Mesothelial cell of epicardium (in vitro differentiated cells): Measurements from ENCODE around the gene CLSTN2. TPM values are rescaled to one million over a fixed set of nuclear protein-coding genes. Genes with fewer than 3 reads are reported as not detected.
A peak's percentile ranks its signal among the peaks of the same experiment; 100 is the strongest.

Experiments used
- DNase-seq, 2 experiments: peaks; one replicate each; pipeline ENCODE4 v3.0.0; 2021; ENCODE audit warnings: low spot score in 2 of 2; ENCODE audit not compliant: unreplicated experiment in 2 of 2
- H3K27ac Mint-ChIP-seq: 2 replicates; pipeline ENCODE4 v1.8.0; 2021; ENCODE audit warnings: mixed read lengths
- H3K27me3 Mint-ChIP-seq: 2 replicates; pipeline ENCODE4 v1.8.0; 2021; ENCODE audit warnings: low read depth, mixed read lengths
- H3K36me3 Mint-ChIP-seq: 2 replicates; pipeline ENCODE4 v1.8.0; 2021; ENCODE audit warnings: mixed read lengths
- H3K4me1 Mint-ChIP-seq: 2 replicates; pipeline ENCODE4 v1.8.0; 2021; ENCODE audit warnings: mixed read lengths
- H3K4me3 Mint-ChIP-seq: 2 replicates; pipeline ENCODE4 v1.8.0; 2021; ENCODE audit warnings: mild to moderate bottlenecking, moderate library complexity, mixed read lengths
- H3K9me3 Mint-ChIP-seq: 2 replicates; pipeline ENCODE4 v1.8.0; 2021; ENCODE audit warnings: mixed read lengths
- total RNA-seq: library from RNA; stranded (reverse); gene quantifications from 3 replicates; pipeline ENCODE4 v1.2.1, GENCODE V29; 2021
- TF ChIP-seq, protein P1 (sequence below): fragments of 200-600 bp; sonication (generic); IDR thresholded peaks from one replicate; pipeline ENCODE4 v1.5.0; 2021; ENCODE audit warnings: antibody characterized with exemption; ENCODE audit not compliant: unreplicated experiment

CLSTN2 gene
- total RNA-seq, 1 donor from 2014 or later, result 18.2 TPM

DNA sequence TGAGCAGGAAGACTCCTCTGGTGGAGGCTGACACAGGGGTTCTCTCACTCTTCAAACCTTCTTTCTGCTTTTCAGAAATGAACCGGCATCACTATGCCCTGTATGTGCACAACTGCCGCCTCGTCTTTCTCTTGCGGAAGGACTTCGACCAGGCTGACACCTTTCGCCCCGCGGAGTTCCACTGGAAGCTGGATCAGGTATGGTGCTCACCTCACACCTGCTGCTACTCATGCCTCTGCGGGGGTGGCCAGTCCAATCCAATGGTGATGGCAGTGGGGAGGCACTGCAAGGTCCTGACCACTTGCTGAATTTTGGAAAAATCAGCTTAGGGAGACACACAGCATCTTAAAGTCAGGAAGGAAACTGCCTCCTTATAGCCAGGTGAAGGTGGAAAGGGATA lies 531.5 kb downstream of the CLSTN2 start:
- Mint-ChIP-seq H3K4me3 (no peak overlapping the region), H3K4me1 (peaks cover 16% of the 10 kb centered on the region), H3K27me3 (peaks cover 7% of the 10 kb centered on the region), H3K9me3 (no peaks in the 10 kb centered on the region), H3K27ac (no peak overlapping the region), H3K36me3 (no peaks in the 10 kb centered on the region)
- DNase-seq, result no peak
- TF ChIP-seq, protein P1, sequence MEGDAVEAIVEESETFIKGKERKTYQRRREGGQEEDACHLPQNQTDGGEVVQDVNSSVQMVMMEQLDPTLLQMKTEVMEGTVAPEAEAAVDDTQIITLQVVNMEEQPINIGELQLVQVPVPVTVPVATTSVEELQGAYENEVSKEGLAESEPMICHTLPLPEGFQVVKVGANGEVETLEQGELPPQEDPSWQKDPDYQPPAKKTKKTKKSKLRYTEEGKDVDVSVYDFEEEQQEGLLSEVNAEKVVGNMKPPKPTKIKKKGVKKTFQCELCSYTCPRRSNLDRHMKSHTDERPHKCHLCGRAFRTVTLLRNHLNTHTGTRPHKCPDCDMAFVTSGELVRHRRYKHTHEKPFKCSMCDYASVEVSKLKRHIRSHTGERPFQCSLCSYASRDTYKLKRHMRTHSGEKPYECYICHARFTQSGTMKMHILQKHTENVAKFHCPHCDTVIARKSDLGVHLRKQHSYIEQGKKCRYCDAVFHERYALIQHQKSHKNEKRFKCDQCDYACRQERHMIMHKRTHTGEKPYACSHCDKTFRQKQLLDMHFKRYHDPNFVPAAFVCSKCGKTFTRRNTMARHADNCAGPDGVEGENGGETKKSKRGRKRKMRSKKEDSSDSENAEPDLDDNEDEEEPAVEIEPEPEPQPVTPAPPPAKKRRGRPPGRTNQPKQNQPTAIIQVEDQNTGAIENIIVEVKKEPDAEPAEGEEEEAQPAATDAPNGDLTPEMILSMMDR, result no peak

- peak overlapping the region; percentile 45 for H3K27ac Mint-ChIP-seq
- TF ChIP-seq, protein P1, result no peak
- no peaks in the 10 kb centered on the region for H3K36me3 Mint-ChIP-seq
- peaks cover 16% of the 10 kb centered on the region for H3K4me1 Mint-ChIP-seq
- no peak for DNase-seq
- H3K4me3 Mint-ChIP-seq, result no peak overlapping the region
- H3K9me3 Mint-ChIP-seq, result no peaks in the 10 kb centered on the region
- H3K27me3 Mint-ChIP-seq, result peaks cover 7% of the 10 kb centered on the region
Observed at GRCh38 chr3:140467104-140467577, 532.2 kb downstream of the CLSTN2 start.

DNA sequence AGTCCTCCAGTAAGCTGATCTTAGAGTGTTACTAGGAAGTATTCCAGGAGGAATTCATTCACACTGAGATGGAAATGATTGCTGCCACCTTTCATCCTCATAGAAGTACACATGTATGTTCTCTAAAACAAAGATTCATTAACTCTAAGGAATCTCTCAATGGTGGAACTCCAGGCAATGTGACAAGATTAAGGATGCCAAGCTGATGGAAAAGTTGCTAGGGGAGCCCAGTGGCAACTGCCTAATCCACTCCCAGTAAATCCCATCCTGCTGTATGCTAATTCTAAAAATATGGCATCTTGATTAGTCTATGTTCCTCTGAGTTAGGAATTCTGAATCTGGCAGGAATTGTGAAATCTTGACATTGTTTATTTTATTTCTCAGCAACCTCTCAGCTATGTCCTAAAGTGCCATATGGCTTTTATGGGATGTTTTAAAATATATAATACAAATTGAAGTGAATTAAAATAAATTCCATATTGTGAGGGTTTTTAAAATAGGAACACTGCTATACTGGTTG lies 532.9 kb downstream of the CLSTN2 start:
- no peaks in the 10 kb centered on the region for H3K9me3 Mint-ChIP-seq
- no peak for DNase-seq
- H3K27ac Mint-ChIP-seq, result peak overlapping the region; percentile 18
- no peak overlapping the region for H3K4me3 Mint-ChIP-seq
- peaks cover 16% of the 10 kb centered on the region for H3K4me1 Mint-ChIP-seq
- TF ChIP-seq, protein P1, result no peak
- peaks cover 7% of the 10 kb centered on the region for H3K27me3 Mint-ChIP-seq
- no peaks in the 10 kb centered on the region for H3K36me3 Mint-ChIP-seq

GRCh38 chr3:140468407-140468806 lies 533.4 kb downstream of the CLSTN2 start:
- H3K4me1 Mint-ChIP-seq, result peaks cover 14% of the 10 kb centered on the region
- peaks cover 7% of the 10 kb centered on the region for H3K27me3 Mint-ChIP-seq
- no peak overlapping the region for H3K27ac Mint-ChIP-seq
- peaks cover 2% of the 10 kb centered on the region for H3K36me3 Mint-ChIP-seq
- H3K4me3 Mint-ChIP-seq, result no peak overlapping the region
- no peak for DNase-seq
- TF ChIP-seq, protein P1, result no peak
- no peaks in the 10 kb centered on the region for H3K9me3 Mint-ChIP-seq

DNA sequence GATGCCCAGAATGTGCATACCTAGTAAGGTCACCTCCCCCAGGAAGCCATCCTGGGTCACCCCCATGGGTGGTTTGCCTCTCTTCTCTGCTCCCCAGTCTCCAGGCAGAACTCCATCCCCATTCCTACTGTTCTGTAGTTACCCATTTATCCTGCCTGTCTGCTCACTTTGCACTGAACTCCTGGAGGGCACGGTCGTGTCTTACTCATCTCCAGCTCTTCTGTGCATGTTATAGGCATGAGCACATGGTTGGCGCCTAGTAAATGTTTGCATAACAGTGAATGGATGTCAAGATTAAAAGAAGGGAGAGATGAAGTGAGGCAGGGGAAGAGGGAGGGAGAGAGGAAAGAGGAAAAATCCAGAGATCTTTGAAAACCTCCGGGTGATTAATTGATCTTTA lies 534.5 kb downstream of the CLSTN2 start:
- TF ChIP-seq, protein P1, result no peak
- Mint-ChIP-seq H3K36me3 (peaks cover 2% of the 10 kb centered on the region), H3K27me3 (peaks cover under 1% of the 10 kb centered on the region), H3K4me1 (peaks cover 14% of the 10 kb centered on the region), H3K27ac (no peak overlapping the region), H3K9me3 (no peaks in the 10 kb centered on the region), H3K4me3 (no peak overlapping the region)
- no peak for DNase-seq

- TF ChIP-seq, protein P1, result no peak
- Mint-ChIP-seq H3K4me3 (no peak overlapping the region), H3K27ac (no peak overlapping the region), H3K4me1 (peaks cover 14% of the 10 kb centered on the region), H3K36me3 (peaks cover 2% of the 10 kb centered on the region), H3K27me3 (no peaks in the 10 kb centered on the region), H3K9me3 (no peaks in the 10 kb centered on the region)
- no peak for DNase-seq
Observed at GRCh38 chr3:140470211-140470610, 535.2 kb downstream of the CLSTN2 start.
